Tongue (tissue), 2 donors: ENCODE results near the gene ST7. TPM values are rescaled to one million over a fixed set of nuclear protein-coding genes. Genes with fewer than 3 reads are reported as not detected.

Source experiments
- DNase-seq: peaks from one replicate; pipeline ENCODE4 v3.0.0-alpha.2; 2015
- total RNA-seq: library from RNA; depleted of rRNA; stranded (reverse); fragments of >200 nt; gene quantifications from one replicate; pipeline ENCODE4 v1.2.3, GENCODE V29; 2014

Gene ST7
- total RNA-seq, 1 donor from 2014 or later: 32.0 TPM

GRCh38 chr7:117190746-117191435 lies 237.6 kb downstream of the ST7 start:
- DNase-seq: no peak

DNA sequence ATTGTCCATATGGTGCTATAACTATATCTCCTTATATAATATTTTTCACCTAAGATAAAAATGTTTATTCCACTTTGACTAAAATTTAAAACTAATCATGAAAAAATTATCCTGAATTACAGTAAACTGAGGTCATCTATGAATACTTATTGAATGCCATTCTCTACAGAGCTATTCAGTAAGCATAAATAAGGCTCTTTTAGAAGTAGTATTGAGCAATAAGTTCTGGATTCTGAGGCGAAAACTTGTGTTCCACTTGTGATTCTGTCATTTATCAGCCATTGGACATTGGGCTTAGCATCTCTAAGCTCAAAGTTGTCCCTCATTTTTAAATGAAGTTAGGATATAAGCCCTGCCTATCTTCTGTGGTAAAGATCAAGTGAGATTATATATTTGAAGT lies 238.8 kb downstream of the ST7 start:
- no peak for DNase-seq

- no peak for DNase-seq
These were observed 240.3 kb downstream of the ST7 start for GRCh38 chr7:117193564-117193963.

GRCh38 chr7:117194445-117194844 lies 241.1 kb downstream of the ST7 start:
- DNase-seq: no peak

DNA sequence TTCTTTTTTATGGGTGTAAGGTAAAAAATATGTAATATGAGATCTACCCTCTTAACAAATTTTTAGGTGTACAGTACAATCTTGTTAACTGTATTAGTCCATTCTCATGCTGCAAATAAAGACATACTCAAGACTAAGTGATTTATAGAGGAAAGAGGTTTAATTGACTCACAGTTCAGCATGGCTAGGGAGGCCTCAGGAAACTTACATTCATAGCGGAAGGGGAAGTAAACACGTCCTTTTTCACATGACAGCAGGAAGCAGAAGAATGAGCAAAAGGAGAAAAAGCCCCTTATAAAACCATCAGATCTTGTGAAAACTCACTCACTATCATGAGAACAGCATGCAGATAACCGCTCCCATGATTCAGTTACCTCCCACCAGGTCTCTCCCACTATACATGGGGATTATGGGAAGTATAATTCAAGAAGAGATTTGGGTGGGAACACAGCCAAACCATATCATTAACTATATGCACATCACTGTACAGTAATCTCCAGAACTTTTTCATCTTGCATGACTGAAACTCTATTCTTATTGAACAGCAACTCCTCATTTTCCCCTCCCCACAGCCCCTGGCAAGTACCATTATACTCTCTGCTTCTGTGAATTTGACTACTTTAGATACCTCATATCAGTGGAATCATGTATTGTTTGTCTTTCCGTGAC lies 242.2 kb downstream of the ST7 start:
- no peak for DNase-seq

DNA sequence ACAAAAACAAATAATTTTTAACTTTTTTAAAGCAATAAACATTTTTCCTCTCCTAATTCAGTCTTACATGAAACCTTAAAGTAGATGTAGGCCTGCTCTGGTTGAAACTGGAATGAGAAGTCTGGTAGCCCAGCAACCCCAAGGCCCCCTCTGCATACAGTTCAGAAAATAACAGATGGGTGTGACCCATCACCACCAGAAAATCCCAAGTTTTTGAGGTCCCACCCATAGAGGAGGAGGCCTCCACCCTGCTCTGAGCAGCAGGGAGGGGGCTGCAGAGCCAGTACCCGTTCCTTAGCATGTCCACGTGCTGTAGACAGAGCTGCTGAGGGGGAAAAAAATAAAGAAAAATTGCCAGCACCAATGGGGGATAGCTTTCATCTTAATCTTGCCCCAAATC lies 246.8 kb downstream of the ST7 start:
- DNase-seq: peak; percentile 48

DNA sequence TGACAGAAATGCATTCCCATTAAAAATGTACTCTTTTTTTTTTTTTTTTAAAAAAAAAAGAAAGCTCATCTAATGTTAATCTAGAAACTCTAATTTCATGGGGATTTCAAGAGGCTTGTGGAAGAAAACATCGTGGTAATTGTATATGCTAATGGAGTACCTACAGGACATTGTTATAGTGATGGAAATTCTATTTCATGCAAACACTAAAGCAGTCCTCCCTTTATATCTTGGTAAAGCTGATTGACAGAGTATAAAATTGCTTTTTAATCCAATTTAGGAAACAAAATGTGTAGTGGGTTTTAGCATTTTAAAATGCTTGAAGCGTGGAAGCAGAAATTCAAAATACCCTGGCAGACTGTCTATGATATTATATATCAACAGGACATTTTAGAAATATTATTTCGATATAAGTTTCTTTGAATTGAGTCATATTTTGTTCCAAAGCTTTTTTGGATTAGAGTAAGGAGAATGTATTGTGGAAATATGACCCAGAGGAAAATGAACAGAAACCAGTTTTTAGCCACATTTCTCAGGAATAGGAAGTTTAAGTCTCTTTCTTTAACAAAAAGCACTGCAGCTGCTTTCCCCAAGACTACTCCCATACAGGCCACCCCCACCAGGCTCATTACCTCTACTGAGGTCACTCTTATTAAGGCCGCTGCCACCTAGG lies 247.6 kb downstream of the ST7 start:
- peak; percentile 34 for DNase-seq

GRCh38 chr7:117202511-117202910 lies 249.2 kb downstream of the ST7 start:
- DNase-seq: no peak

DNA sequence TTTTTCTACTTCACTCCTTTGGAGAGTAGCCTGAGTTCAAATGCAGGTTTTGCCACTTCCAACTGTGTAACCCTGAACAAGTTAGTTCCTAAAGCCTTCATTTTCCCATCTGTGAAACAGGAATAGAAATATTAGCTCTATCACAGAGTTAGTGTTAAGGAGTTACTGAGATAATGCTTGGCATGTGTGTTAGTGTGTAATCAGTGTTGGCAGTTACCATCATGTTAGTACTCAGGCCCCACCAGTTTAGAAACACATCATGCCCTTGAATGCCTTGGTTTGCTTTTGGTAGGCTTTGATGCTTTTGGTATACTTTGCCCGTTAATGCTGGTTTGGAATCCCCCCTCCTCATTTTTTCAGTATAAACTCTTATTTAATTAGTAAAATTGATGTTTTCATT lies 249.9 kb downstream of the ST7 start:
- DNase-seq: no peak

DNA sequence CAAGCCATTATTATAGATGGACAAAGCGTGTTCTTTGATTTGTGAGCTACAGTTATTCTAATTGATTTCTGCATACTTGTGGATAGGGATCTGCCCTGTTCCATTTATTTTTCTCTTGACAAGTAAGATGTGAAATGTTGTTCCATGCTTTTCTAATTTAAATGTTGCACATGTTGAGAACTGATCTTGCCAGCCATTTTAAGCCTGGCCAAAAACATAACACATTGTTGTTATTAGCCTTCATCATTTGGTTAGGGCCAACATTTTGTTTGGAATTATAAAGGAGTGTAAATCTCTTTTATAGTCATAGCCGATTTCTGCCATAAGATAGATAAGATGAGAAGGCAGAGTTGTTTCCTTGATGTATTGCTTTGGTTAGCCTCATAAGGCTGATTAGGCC lies 252.6 kb downstream of the ST7 start:
- DNase-seq: no peak

GRCh38 chr7:117208257-117208656 lies 255.0 kb downstream of the ST7 start:
- DNase-seq: no peak

GRCh38 chr7:117210397-117210796 lies 257.1 kb downstream of the ST7 start:
- no peak for DNase-seq

- DNase-seq: no peak
These were observed 257.6 kb downstream of the ST7 start for GRCh38 chr7:117210908-117211307.

DNA sequence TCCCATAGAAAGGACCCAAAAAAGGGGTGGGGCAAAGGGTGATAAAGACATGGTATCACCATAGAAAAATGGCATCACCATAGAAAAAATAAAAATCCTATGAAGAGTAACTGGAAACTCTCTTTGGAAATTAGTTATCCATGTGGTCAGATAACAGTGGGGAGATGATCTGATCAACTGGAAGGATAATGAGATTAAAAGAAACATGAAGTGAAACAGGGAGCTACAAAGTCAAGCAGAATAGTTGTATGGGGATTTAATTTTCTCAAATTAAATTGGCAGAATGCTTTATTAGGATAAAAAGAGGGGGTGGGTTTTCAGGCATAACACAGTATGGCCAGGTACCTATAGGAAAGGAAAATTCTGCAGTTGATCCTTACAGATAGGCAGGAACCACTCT lies 258.3 kb downstream of the ST7 start:
- DNase-seq: no peak

DNA sequence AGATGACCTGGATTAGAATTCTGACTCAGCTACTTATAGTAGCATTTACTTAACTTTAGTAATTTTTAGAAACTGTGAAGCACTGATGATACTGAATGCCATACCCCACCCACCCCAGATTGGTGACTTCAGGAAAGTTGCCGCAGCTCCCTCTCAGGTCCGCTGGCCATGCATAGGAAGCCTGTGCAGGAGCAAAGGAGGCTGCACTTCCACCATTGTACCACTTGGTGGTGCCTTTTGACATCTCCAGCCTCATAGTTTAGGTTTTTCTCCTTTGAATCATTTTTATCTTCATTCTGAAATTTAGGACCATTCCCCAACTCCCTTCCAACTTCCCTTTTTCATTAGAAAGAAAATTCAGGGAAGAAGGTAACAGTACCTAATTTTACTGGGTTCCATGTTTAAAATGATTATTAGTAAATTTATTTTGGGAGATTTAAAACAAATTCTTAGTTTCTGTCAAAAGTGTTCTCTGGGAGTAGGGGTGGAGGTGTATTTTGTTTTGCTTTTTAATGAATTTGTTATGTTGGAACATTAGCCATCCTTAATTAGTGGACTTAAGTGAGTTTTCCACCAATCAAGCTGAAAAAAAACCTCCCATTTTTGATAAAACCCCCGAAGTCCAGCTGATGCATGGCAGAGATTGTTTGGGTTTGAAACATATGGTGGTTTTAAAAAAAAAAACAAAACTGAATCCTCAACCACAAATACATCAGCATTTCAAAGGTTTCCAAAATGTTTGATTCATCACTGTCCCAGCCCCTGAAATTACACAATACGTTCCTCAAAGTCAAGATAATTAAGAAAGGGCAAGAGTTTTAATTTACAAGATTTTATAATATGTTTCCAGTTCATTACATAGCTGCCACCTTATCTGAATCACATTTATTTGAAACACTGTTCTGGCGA lies 259.9 kb downstream of the ST7 start:
- DNase-seq: peak; percentile 70

- no peak for DNase-seq
These were observed 262.7 kb downstream of the ST7 start for GRCh38 chr7:117216010-117216409.

- DNase-seq: no peak
These were observed 263.3 kb downstream of the ST7 start for GRCh38 chr7:117216436-117217069.

DNA sequence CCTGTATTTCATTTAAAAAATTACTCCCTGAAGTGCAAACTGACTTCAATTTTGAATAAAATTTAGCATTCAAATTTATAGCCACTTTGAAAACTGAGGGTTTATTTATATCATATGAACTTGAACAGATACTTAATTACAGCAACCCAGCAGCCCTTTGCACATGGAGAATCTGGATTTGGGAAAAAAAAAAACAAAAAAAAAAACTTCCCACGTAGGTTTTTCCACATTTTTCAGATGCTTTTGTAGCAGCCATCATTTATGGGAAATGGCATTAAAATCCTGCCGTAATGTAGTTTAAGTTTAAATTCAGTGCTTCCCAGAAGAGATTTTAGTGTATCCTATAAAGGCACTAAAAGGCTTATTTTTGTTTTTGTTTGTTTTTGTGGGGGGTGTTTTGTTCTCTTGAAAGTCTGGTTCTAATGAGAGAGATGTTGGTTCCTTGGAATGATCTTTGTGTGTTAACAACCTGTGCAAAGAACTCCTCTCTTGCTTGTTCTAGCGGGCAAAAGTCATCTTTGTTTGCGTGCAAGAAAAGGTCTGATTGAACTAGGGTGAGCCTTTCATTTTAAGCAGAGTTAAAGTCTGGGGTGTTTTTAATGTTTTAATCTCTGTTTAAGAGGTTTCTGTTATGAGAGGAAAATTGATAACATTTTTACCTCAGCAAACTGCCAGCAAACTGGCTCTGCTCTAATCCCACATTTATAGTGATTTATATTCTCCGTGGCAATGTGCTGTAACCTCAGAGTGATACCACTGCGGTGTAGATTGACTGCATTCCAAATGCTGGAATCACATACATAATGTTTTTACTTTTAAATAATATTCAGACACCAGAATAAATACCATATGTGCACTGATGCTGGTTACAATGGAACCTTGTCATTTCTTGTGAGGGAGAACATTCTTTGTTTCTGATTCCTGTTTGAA lies 264.1 kb downstream of the ST7 start:
- DNase-seq: no peak

GRCh38 chr7:117218700-117219099 lies 265.4 kb downstream of the ST7 start:
- DNase-seq: no peak

DNA sequence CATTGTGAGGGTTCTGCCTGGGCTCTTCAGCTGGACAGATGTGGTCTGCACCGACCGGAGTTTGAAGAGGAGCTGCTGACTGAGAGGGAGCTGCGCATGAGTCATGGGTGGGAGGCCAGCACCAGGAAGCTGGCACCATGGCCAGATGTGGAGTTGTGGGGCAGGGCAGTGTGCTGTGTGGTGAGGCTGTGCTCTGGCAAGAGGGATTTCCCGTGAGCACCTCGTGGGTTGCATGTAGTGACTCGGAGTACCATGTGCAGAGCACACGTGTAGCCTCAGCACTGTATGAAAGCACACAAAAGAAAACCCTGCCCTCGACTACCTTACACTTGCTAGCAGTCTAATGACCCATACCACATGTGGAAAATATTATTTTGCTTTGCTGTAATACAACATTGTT lies 266.2 kb downstream of the ST7 start:
- no peak for DNase-seq

- DNase-seq: no peak
These were observed 267.5 kb downstream of the ST7 start for GRCh38 chr7:117220836-117221235.
